Right renal pelvis (tissue), 4 donors: ENCODE results near the gene CTDSPL2. TPM values are rescaled to one million over a fixed set of nuclear protein-coding genes. Genes with fewer than 3 reads are reported as not detected.
"Not testable (repeated sequence)": the region's sequence is repeated elsewhere in the genome, so short reads cannot be mapped to it uniquely, and the experiment has no call there.

Experiments
- DNase-seq, 4 donors: peaks; one replicate each; pipeline ENCODE4 v3.0.0-alpha.2; 2013; ENCODE audit warnings: low read depth in 4 of 4, low spot score in 3 of 4, missing footprints in 1 of 4
- polyA plus RNA-seq, 4 donors: library from polyadenylated mRNA; unstranded; fragments of 120-200 nt; gene quantifications; one replicate each; pipeline ENCODE4 v1.2.1, GENCODE V29; 2013; ENCODE audit not compliant: insufficient read length in 4 of 4

The CTDSPL2 gene
- polyA plus RNA-seq, 4 donors: 59.7 to 69.1 (median 65.4) TPM

DNA sequence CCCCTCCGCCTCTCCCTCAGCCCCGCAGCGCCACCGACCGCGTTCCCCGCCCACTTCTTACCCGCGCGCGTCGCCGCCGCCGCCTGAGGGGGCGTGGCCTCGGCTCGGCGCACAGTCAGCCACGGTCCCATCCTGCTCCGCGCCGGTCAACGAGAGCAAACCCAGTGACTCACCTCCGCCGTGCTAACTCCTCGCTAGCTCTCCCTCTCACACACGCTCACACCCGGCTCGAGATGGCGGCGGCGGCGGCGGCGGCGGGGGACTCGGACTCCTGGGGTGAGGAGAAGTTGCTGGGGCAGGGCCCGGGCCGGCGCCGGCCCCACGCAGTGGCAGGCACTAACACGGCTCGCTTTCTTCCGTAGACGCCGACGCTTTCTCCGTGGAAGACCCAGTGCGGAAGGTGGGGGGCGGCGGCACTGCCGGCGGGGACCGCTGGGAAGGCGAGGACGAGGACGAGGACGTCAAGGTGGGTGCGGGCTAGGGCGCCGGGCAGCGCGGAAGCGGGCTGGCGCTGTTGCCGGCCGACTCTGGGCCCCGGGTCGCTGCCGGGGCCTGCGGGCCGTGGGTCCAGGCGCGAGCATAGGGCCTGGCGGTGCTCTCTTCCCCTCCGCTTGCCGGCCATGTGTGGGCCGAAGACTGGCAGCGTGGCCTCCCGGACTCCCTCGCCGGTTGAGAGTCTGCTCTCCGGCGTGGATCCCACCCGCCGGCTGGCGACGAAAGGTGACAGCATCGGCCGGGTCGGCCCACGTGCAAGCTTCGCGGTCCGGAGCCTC is 109.7 kb downstream of the CTDSPL2 start, which contains the start of gene EIF3J:
TSS of gene EIF3J (plus strand) at position 186 of the 773 bp plus-strand sequence. CDS start at position 234, 48 bp downstream.
- DNase-seq: peak in 3 of 4 donors; percentile 87 to 88 (median 88)

DNA sequence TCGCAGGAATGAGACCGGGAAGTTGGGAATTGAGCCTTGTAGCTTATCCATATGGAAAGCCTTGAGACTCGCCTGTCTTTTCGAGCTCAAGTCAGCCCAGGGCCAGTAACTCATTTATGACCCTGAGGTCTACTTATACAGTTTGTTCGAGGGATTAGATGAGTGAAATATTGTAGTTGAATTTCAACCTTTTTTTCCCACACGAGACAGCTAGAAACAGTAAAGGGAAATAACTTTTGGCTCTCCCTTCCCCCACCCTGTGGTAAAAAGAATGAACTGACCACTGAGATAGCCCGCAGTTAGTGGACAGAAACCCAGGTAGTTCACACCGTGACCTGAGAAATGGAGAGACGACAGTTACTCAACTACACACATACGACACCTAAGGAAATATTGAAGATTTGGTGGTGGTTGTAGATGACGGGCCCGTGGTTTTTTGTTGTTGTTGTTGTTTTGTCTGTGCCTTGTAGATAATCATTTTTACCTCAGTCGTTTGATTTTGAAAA is 110.4 kb downstream of the CTDSPL2 start:
- DNase-seq: peak; percentile 3 to 34 (median 8)

DNA sequence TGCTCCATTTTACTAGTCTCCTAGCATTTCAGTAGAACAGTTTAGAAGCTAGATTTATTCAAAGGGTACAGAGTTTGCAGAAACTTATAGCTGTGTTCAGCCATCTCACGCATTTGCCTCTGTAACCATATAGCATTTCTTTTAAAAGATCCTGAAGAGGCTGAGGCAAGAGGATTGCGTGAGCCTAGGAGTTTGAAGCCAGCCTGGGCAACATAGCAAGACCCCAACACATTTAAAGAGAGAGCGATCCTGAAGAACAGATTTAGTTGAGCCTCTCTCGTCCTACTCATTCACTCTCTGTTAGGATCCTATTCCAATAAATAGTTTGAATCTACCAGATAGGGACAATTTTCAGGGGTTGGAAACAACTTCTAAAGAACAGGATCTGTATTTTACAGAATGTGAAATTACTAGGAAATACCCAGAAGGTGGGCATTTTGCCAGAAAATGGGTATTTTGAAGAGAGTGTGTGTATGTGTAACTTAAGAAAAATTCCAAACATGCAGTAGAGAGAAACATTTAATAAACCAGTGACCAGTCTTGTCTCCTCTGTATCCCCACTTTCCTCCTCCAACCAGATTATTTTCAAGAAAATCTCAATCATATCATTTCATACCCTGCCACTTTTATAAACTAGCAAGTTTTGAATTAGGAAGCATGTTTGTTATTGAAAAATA is 114.0 kb downstream of the CTDSPL2 start:
- no peak for DNase-seq

DNA sequence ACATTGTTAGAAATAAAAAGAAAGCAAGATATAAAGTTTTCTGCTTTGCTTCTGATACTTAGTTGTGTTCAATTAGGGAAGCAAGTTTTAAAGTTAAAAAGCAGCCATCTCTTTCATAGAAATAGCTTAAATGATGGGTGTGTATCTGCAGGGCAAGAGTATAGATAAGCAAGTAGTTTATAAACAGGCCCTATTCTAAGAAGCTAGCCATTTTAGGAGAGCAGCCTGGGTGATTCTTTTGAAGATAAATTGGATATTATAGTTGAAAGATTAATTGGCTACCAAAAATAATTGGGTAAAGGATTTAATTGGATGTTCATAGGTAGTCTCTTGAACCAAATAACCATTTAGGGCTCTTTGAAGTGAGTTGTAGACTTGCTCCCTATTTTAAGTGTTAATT is 115.2 kb downstream of the CTDSPL2 start:
- no peak for DNase-seq

DNA sequence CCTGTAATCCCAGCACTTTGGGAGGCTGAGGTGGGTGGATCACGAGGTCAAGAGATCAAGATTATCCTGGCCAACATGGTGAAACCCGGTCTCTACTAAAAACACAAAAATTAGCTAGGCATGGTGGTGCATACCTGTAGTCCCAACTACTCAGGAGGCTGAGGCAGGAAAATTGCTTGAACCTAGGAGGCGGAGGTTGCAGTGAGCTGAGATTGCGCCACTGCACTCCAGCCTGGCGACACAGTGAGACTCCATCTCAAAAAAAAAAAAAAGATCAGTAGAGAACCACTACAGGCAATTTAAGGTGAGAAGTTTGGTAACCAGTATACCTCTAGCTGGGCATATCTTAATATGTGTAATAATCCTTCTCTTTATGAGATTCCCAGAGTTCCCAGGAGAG is 117.3 kb downstream of the CTDSPL2 start:
- not testable (repeated sequence) for DNase-seq

DNA sequence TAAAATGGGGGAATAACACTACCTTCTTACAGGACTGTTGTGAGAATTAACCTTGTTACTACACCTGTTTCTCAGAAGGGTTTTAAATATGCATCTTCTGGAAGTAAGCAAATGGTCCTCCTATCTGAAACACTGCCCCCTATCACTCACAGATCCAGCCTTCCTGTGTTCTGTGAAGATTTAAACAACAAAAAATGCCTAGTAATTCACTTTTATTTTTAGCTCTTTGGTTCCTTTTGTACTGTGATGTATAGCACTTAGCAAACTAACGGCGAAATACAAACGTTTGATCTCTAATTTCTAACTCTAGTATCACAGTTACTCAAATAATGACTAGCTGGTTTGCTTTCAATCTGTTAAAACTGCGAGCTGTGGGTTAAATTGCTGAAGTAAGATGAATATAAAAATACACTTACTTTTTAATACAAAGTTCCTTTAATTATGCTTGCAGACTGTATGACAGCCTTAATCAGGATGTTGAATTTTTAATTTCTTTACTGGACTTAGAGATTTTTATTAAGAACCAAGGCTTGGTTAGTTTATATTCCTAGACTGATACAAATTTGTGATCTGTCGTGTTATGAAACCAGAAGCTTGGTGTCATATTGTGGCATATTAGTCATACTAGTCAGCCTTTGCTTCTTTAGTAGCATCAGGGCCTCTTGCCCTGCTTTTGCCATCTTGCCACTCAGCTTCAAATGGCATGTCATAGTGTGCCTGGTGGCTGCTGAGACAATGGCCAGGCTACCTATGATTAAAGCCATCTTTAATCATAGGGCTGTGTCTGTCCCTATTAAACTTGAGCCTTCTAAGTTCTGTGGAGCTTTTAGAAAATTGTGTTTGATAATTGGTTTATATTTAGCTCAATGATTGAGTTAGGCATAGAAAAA is 118.7 kb downstream of the CTDSPL2 start:
- no peak for DNase-seq

DNA sequence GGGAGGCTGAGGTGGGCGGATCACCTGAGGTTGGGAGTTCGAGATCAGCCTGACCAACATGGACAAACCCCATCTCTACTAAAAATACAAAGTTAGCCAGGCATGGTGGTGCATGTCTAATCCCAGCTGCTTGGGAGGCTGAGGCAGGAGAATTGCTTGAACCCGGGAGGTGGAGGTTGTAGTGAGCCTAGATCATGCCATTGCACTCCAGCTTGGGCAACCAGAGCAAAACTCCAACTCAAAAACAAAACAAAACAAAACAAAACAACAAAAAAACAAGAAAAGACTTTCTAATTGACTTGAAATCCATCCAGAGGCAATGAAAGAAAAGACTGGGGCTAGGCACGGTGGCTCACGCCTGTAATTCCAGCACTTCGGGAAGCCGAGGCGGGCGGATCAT is 121.7 kb downstream of the CTDSPL2 start:
- not testable (repeated sequence) for DNase-seq

DNA sequence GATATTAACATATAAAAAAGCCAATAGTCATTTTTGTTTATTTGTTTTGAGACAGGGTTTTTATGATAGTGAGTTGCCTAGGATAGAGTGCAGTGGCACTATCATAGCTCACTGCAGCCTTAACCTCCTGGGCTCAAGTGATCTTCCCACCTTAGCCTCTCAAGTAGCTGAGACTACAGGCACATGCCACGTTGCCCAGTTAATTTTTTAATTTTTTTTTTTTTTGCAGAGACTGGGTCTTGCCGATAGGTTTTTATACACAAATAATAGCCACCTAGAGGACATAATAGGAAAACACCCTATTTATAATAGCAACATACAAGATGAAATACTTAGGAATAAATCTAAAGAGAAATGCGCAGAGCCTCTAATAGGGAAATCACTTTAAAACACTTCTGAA is 122.8 kb downstream of the CTDSPL2 start:
- no peak for DNase-seq

DNA sequence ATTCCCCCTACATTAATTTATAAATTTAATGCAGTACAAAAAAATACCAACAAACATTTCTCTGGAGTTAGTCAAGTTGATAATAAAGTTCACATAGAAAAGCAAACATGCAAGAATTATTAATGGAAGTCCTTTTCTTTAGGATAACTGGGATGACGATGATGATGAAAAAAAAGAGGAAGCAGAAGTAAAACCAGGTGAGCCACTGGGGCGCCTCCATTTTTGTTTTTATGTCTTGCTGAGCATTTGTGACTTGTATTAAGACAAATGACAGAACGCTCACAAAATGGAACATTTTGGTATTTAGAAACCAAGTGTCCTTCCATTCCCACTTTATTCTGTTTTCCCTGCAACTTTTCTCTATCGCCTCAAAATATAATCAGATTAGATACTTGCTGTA is 123.3 kb downstream of the CTDSPL2 start:
- DNase-seq: no peak

DNA sequence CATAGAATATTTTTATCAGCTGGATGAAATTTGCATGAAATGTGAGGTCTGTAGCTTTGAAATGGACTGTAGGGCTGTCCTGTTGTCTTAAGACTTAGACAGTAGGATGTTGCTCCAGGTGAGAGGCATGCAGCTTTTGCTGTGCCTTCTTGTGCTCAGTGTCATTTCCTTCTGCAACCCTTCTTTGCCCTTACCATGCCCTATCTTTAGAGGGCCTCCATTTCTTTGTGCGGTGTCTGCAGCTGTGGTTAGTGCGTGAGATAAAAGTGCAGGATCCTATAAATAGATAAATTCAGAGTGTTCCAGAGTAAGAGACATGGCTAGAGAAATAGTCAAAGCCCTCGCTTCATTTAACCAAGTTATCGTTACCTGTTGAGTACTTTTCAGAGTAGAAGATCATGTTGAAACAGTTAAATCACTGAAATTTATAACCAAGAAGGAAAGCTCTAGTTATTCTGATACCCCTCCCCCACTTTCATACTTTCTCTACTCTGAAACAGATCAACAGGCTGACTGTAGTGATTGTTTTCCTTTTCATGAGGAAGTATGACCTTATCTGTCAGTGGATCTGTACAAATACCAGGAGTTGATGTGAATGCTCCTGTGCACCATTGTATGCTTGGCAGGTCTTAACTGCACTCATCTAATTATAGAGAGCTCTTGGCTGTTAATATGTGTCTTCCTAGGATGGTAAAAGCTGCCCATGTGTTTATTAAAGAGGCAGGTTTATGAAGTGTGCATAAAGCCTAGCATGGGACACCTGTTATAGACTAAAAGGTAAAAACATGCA is 127.7 kb downstream of the CTDSPL2 start:
- no peak for DNase-seq

DNA sequence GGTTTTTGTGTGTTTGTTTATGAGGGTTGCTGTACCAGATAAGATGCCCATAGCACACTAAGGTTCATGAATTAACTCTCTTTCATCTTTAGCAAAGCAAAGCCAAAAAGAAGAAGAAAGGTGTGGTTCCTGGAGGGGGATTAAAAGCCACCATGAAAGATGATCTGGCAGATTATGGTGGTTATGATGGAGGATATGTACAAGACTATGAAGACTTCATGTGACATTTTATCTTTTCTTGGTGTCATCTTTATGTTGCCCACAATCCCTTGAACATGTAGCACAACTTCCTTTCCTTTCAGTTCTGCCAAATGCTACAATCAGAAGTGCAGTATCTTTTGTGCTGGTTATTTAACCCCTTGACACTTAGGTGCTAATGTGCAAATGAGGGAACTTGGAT is 133.5 kb downstream of the CTDSPL2 start:
- DNase-seq: not testable (repeated sequence)

DNA sequence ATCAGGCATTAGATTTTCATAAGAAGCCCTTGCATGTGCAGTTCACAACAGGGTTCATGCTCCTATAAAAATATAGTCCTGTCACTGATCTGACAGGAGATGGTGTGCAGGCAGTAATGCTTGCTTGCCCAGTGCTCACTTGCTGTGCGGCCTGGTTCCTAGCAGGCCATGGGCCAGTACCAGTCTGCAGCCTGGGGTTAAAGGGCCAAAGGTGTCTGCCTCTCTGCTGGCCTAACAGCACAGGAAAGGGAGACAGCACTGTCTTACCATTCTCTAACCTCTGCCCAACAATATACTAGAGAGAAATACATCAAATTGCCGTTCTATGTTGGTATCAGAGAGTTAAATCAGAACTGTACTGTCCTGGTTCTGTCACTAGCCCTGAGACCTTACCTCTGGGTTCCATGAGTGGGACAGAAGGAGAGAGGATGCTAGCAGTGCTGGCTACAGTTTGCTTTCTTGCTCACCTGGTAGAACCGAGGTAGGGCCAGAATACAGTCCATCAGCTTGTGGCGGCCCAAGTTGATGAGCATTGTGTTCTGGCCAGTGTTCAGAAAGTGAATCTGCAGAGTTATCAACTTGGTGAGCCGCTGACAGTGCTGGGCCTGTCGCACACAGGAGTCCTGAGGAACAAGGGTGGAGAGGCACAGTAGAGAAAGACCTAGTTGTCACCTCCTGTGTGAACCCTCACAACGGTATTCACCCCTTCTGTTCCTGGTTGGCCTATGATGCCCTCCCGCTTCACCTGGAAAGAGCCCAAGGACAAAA is 138.1 kb downstream of the CTDSPL2 start:
- DNase-seq: no peak

DNA sequence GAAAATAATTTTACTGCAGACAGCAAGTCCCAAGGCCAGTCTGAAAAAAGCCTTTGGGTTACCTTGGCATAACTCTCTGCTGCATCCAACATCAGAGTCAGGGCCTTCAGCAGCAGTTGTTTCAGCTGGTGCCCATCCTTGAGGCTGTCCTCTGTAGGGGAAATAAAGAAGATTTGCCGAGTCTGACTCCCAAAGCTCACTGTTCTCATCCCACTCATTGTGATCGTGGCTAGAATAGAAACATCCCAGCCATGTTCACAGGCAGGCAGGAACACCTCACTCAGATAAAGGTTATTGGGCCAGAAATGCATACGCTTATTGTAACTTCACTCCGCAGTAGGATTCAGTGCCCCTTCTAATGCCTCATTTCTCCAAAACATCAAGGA is 138.7 kb downstream of the CTDSPL2 start:
- no peak for DNase-seq

DNA sequence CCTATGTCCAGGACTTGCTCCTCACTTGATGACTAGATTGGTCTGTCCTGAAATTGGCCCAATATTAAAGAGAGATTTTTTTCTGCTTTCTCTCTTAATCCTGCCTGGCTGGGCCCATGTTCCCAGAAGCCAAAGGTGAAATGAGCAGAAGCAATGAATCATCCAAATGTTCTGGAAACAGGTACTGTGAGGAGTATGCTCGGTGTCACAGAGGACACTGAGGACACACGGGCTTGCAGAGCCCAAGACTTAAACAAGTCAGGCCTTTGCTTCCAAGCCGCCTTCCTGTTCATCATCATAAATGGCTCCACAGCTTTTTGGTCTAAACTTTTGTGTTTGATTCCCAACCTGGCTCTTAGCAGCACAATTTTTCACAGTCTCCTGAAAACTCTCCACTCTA is 140.9 kb downstream of the CTDSPL2 start:
- DNase-seq: no peak

DNA sequence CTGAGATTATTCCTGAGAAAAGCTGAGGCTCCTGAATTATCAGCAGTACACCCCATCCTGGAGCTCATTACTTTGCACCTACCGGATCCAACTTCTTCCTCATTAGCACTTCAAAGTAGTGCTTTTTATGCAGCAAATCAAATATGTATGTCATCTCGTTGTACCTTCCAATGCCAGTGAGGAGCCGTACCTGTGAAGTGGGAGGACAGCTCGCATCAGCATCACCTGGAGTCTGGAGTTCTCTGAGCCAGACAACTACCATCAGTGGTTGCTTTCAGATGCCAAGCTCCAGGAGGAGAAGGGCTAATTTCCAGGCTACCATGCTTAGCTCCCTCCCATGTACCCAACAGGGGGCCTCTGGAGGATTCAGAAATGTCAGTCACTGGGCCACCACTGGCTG is 141.9 kb downstream of the CTDSPL2 start:
- DNase-seq: no peak

DNA sequence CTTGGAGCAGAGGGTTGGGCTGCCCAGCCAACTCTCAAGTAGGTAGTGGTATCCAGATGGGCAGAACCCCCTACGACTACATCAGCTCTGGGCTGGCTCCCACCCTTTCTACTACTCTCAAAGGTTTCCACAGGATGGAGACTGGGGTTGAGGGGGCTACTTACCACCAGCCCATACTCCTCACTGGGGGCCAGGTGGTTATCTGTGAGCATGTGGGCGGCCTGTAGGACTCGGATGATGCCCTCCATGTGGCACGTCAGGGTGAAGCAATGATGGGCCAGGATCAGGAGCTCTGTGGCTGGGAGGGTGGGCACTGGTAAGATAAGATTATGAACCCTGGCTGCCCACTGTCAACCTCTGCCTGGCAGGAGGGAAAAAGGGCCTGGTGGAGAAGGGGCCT is 142.9 kb downstream of the CTDSPL2 start:
- no peak for DNase-seq

DNA sequence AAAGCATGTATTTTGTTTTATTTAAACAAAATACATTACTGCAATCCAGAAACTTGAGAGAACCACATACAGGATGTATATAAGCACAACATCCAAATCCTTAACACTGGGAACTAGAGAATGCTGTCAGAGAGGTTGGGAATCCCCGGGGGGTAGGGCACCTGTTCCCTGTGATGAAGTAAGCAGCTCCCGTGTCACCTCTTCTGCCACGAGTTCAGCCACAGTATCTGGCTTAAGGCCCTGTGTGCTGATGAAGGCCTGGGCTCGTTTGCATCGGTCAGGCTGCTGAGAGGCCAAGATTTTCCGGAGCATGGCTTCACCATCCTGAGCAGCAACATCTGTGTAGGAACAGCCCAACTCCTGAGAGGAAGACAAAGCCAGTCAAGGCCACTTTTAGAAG is 146.0 kb downstream of the CTDSPL2 start:
- DNase-seq: no peak

DNA sequence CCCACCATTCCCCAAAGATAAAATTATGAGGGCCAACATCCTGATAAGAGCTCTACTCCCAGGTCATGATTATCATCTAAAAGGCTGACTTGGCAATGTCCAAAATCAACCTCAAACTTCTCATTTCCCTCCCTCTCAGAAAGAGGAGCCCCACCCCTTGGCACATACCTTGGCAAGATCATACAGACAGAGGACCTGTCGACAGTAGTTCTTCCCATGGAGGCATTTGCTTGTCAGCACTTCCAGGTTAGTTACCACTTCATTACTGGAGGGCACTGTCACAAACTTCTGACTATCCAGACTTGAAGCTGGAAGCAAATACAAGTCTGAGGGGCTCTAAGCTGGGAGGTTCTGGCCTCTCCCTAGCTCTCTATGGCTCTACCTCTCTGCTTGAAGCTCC is 147.3 kb downstream of the CTDSPL2 start:
- DNase-seq: no peak
